OCI-LY3 (cell line): ENCODE results near the gene TPM1.

ENCODE experiments used
- CTCF ChIP-seq: fragments of 200-600, 300-600 bp; sonication (generic); IDR thresholded peaks from 2 replicates; pipeline ENCODE4 v1.5.1; 2014; ENCODE audit warnings: antibody characterized with exemption, low read length, low read depth
- EZH2phosphoT487 ChIP-seq: fragments of 200-600 bp; shearing (Covaris generic); IDR thresholded peaks from 2 replicates; pipeline ENCODE4 v1.6.1; 2018; ENCODE audit warnings: antibody characterized with exemption, mixed run types, low read depth

GRCh38 chr15:63054281-63054683 is 11.7 kb downstream of the TPM1 start:
- TF ChIP-seq CTCF: no peak
- no peak for TF ChIP-seq EZH2phosphoT487
